K562 (cell line): ENCODE data around the gene YAE1. TPM values are rescaled to one million over a fixed set of nuclear protein-coding genes. Genes with fewer than 3 reads are reported as not detected.
A peak's percentile ranks its signal among the peaks of the same experiment; 100 is the strongest.

Experiments used
- ATAC-seq: fragments of 200-7000 bp; cut with Tn5 transposase; 3 replicates; pipeline ENCODE4 v1.9.1; 2020; ENCODE audit warnings: moderate library complexity
- BruUV-seq: library from RNA; stranded (reverse); fragments of 400-500 nt; replicated peaks from 2 replicates; lab custom pipeline; 2021; lab: Mats Ljungman, UMichigan
- CTCF ChIA-PET: fragments of 300-600 bp; formaldehyde crosslinking; extraction: SDS; loops from one replicate; lab custom pipeline; 2021; ENCODE audit warnings: low intra/inter-chr PET ratio; lab: Yijun Ruan, JAX
- POLR2A ChIA-PET: fragments of 300-600, 350-650 bp; sonication (Branson Sonifier 250); formaldehyde crosslinking; extraction: SDS; loops from one replicate; lab custom pipeline; 2021; ENCODE audit warnings: antibody characterized with exemption, inconsistent platforms; lab: Yijun Ruan, JAX
- DNase-seq, 4 experiments: peaks; one replicate each; pipeline versions ENCODE4 v3.0.0 to v3.0.0-alpha.2; 2011 to 2018; ENCODE audit warnings: low spot score in 3 of 4, mixed read lengths in 3 of 4; ENCODE audit errors: extremely low read depth in 1 of 4
- FAIRE-seq: peaks from 2 replicates; lab custom pipeline; 2011; peaks lifted over from hg19 to GRCh38; lab: Jason Lieb, UNC
- H2AFZ ChIP-seq: 2 replicates; pipeline ENCODE4 v1.6.0; 2011; ENCODE audit warnings: low read depth, low read length, control low read depth, inconsistent platforms
- H3K27ac ChIP-seq: fragments of 200-600 bp; 3 replicates; pipeline ENCODE4 v1.8.0; 2011; ENCODE audit warnings: low read depth, mild to moderate bottlenecking, control low read depth, inconsistent platforms, low read length, moderate library complexity, mixed read lengths; ENCODE audit errors: extremely low read depth
- H3K27me3 ChIP-seq, 2 experiments: fragments of 300-600 bp in 1 of 2; 2 replicates in 1 of 2; 3 replicates in 1 of 2; pipeline versions ENCODE4 v1.6.0 to v1.8.0; 2011; ENCODE audit warnings: inconsistent platforms in 2 of 2, low read length in 2 of 2, mild to moderate bottlenecking in 1 of 2, mixed read lengths in 1 of 2, moderate library complexity in 1 of 2; ENCODE audit not compliant: control insufficient read depth in 2 of 2, insufficient read depth in 2 of 2
- H3K36me3 ChIP-seq: fragments of 300-600 bp; 3 replicates; pipeline ENCODE4 v1.8.0; 2011; ENCODE audit warnings: mild to moderate bottlenecking, low read length, inconsistent platforms; ENCODE audit not compliant: control insufficient read depth, insufficient read depth
- H3K4me1 ChIP-seq, 2 experiments: fragments of 200-600 bp in 1 of 2; replicated peaks in 1 of 2; 2 replicates in 1 of 2; 3 replicates in 1 of 2; pipeline versions ENCODE4 v1.5.1 to v1.8.0; 2011; ENCODE audit warnings: inconsistent platforms in 2 of 2, low read length in 2 of 2, mild to moderate bottlenecking in 1 of 2, mixed read lengths in 1 of 2, moderate library complexity in 1 of 2; ENCODE audit not compliant: control insufficient read depth in 2 of 2, insufficient read depth in 2 of 2
- H3K4me2 ChIP-seq: 2 replicates; pipeline ENCODE4 v1.6.1; 2011; ENCODE audit warnings: low read length, control low read depth, inconsistent platforms, mixed read lengths; ENCODE audit not compliant: insufficient read depth
- H3K4me3 ChIP-seq: fragments of 200-600 bp; sonication (generic), shearing (Covaris generic); 2 replicates; pipeline ENCODE4 v1.5.1; 2016; ENCODE audit warnings: control low read depth, inconsistent platforms
- H3K79me2 ChIP-seq: fragments of 200-600 bp; 3 replicates; pipeline ENCODE4 v1.8.0; 2011; ENCODE audit warnings: low read length, inconsistent platforms; ENCODE audit not compliant: control insufficient read depth, insufficient read depth
- H3K9ac ChIP-seq, 2 experiments: 2 replicates each; pipeline versions ENCODE4 v1.6.0 to v1.6.1; 2011; ENCODE audit warnings: low read depth in 2 of 2, low read length in 2 of 2, control low read depth in 1 of 2, inconsistent platforms in 1 of 2, mild to moderate bottlenecking in 1 of 2, mixed read lengths in 1 of 2; ENCODE audit not compliant: insufficient read depth in 1 of 2
- H3K9me1 ChIP-seq: one replicate; pipeline ENCODE4 v1.6.0; 2011; ENCODE audit warnings: inconsistent platforms, mild to moderate bottlenecking, low read length, moderate library complexity; ENCODE audit not compliant: control insufficient read depth, insufficient read depth
- H3K9me3 ChIP-seq: replicated peaks from 2 replicates; pipeline ENCODE4 v1.5.1; 2011; ENCODE audit warnings: low read depth, low read length, inconsistent platforms; ENCODE audit not compliant: control insufficient read depth, insufficient read depth
- H4K20me1 ChIP-seq: replicated peaks from 2 replicates; pipeline ENCODE4 v1.6.1; 2011; ENCODE audit warnings: low read length, inconsistent platforms, mixed read lengths; ENCODE audit not compliant: control insufficient read depth, insufficient read depth
- BMI1 ChIP-seq: fragments of 150-350 bp; IDR thresholded peaks from 2 replicates; pipeline ENCODE4 v1.6.1; 2014; ENCODE audit warnings: low read length
- FOS ChIP-seq: IDR thresholded peaks from 3 replicates; pipeline ENCODE4 v1.6.1; 2011; ENCODE audit not compliant: insufficient read length; ENCODE audit errors: extremely low read depth
- KAT2B ChIP-seq: IDR thresholded peaks from one replicate; pipeline ENCODE4 v1.6.1; 2012; ENCODE audit warnings: low read depth, mild to moderate bottlenecking, control low read depth, inconsistent platforms, low read length, moderate library complexity
- LCOR ChIP-seq: sonication (generic); formaldehyde crosslinking; IDR thresholded peaks from 2 replicates; pipeline ENCODE4 v1.8.0; 2022; ENCODE audit warnings: mild to moderate bottlenecking, missing genetic modification reagents
- MAFK ChIP-seq: IDR thresholded peaks from 2 replicates; pipeline ENCODE4 v1.6.1; 2011; ENCODE audit warnings: low read length, improper control_type of control experiment
- MYNN ChIP-seq, 2 experiments: sonication (generic); formaldehyde crosslinking in 1 of 2; IDR thresholded peaks; 2 replicates each; pipeline versions ENCODE4 v1.5.0 to v1.6.1; 2016 to 2020; ENCODE audit warnings: antibody characterized with exemption in 1 of 2, missing genetic modification reagents in 1 of 2
- POLR2A ChIP-seq: fragments of 450-650 bp; conservative IDR thresholded peaks from 2 replicates; pipeline ENCODE4 v1.6.1; 2016
- RCOR1 ChIP-seq, 2 experiments: IDR thresholded peaks; 2 replicates each; pipeline ENCODE4 v1.6.1; 2012; ENCODE audit warnings: low read depth in 2 of 2, low read length in 2 of 2, borderline replicate concordance in 1 of 2, improper control_type of control experiment in 1 of 2
- TBP ChIP-seq: optimal IDR thresholded peaks from 2 replicates; pipeline ENCODE3; 2011; ENCODE audit warnings: low read depth, low read length, improper control_type of control experiment
- TGIF2 ChIP-seq: sonication (generic); formaldehyde crosslinking; IDR thresholded peaks from 2 replicates; pipeline ENCODE4 v1.8.1; 2022; ENCODE audit warnings: mild to moderate bottlenecking, missing genetic modification reagents, moderate library complexity
- ZC3H4 ChIP-seq: sonication (generic); formaldehyde crosslinking; IDR thresholded peaks from 2 replicates; pipeline ENCODE4 v1.9.0; 2021; ENCODE audit warnings: missing genetic modification reagents, borderline replicate concordance
- ZKSCAN1 ChIP-seq: fragments of 150-350 bp; IDR thresholded peaks from 2 replicates; pipeline ENCODE4 v1.6.1; 2016; ENCODE audit warnings: low read depth, low read length
- ZNF146 ChIP-seq: IDR thresholded peaks from one replicate; pipeline ENCODE4 v1.6.1; 2018; ENCODE audit warnings: missing compliant biosample characterization; ENCODE audit not compliant: unreplicated experiment
- ZNF239 ChIP-seq: fragments of 250-450 bp; sonication (Bioruptor Pico); IDR thresholded peaks from 2 replicates; pipeline ENCODE4 v1.4.0; 2020; ENCODE audit warnings: mild to moderate bottlenecking
- ZNF3 ChIP-seq: fragments of 250-450 bp; sonication (Bioruptor Pico); IDR thresholded peaks from 2 replicates; pipeline ENCODE4 v1.5.0; 2021; ENCODE audit warnings: mild to moderate bottlenecking, moderate library complexity
- ZNF354B ChIP-seq: fragments of 250-450 bp; sonication (Bioruptor Pico); IDR thresholded peaks from 2 replicates; pipeline ENCODE4 v1.4.0; 2020
- ZZZ3 ChIP-seq: fragments of 450-650 bp; IDR thresholded peaks from 2 replicates; pipeline ENCODE4 v1.6.1; 2016; ENCODE audit warnings: antibody characterized with exemption, mild to moderate bottlenecking, moderate library complexity
- WGBS: fragments of 100-300 bp; shearing (Covaris generic); methylation state at CpG from one replicate; pipeline ENCODE4 v1.1.6; 2016; ENCODE audit warnings: low coverage, mixed read lengths; ENCODE audit not compliant: insufficient coverage; ENCODE audit errors: missing lambda C conversion rate; 5-methylcytosine and 5-hydroxymethylcytosine counted together
- in situ Hi-C: fragments of 300-500 bp; cut with MboI; formaldehyde crosslinking; loops from 4 replicates; pipeline ENCODE4 v1.15.0; 2018; ENCODE audit warnings: inconsistent platforms, mixed read lengths
- intact Hi-C: fragments of 100-400 bp; cut with micrococcal nuclease; formaldehyde crosslinking; loops from 2 replicates; pipeline ENCODE4 v1.14.2; 2022
- polyA plus RNA-seq, 8 experiments: library from polyadenylated mRNA; depleted of rRNA in 4 of 8; stranded (reverse) in 5 of 8; unstranded in 3 of 8; fragments of >200 nt; fragmentation: Nextera tagmentation in 2 of 8; fragmentation: Illumina TruSeq in 1 of 8; extraction: Ambion mirVana in 2 of 8; extraction: Trizol in 1 of 8; gene quantifications; 2 replicates each; pipeline versions ENCODE4 v1.2.1 to v1.2.3, GENCODE V29; 2011 to 2014; ENCODE audit warnings: inconsistent platforms in 1 of 8, missing spikeins in 1 of 8
- total RNA-seq, 7 experiments: library from RNA; depleted of rRNA in 6 of 7; stranded (reverse); fragments of >200 nt in 6 of 7; fragmentation: Illumina TruSeq in 2 of 7; extraction: Trizol in 2 of 7; gene quantifications; 2 replicates each; pipeline versions ENCODE4 v1.2.1 to v1.2.3, GENCODE V29; 2011 to 2021; ENCODE audit warnings: low replicate concordance in 1 of 7
- TF ChIP-seq, protein P1 (sequence below): fragments of 450-650 bp; formaldehyde crosslinking; conservative IDR thresholded peaks from 2 replicates; pipeline ENCODE4 v1.4.0; 2022; ENCODE audit warnings: mild to moderate bottlenecking, missing genetic modification characterization
- TF ChIP-seq, protein P2 (sequence below): fragments of 450-650 bp; conservative IDR thresholded peaks from 2 replicates; pipeline ENCODE4 v1.6.1; 2016; ENCODE audit warnings: missing genetic modification characterization, low read depth, mild to moderate bottlenecking, control low read depth, missing compliant biosample characterization
- TF ChIP-seq, protein P3 (sequence below), 2 experiments: IDR thresholded peaks in 1 of 2; conservative IDR thresholded peaks in 1 of 2; 2 replicates each; pipeline ENCODE4 v1.6.1; 2016; ENCODE audit warnings: low read depth in 2 of 2, mild to moderate bottlenecking in 1 of 2, missing compliant biosample characterization in 1 of 2, missing genetic modification characterization in 1 of 2, moderate library complexity in 1 of 2

YAE1 gene
- total and polyA plus RNA-seq, 9 of the 15 experiments (the other 6 are each of a cell fraction or from before 2014, with no cell fraction given), result 15.2 to 63.4 (median 30.1) TPM

DNA sequence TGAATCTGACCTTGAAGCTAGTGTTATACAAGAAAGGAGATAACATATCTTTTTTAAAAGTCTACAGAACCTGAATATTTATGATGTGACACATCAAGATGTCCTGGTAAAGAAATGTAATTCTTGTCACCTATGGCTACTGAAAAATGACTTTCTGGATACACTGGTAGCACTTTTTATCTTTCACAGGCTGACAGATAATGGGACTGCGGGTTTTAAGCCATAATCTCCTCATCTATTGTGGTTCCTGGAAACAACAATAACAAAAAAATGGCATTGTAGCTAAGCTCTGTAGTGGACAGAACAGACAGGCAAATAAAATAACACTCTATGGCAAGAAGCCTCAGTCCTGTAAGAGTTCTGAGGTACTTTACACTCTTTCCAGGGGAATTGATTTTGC lies 31.6 kb upstream of the YAE1 start:
- WGBS, result 0% methylated on average over 1 of the region's 1 CpG
- Histone ChIP-seq H3K4me2 (no peak overlapping the region), H3K36me3 (no peaks in the 10 kb centered on the region), H3K27ac (no peak overlapping the region), H3K9ac (no peak overlapping the region), H3K9me3 (no peaks in the 10 kb centered on the region), H4K20me1 (no peaks in the 10 kb centered on the region), H3K4me1 (no peaks in the 10 kb centered on the region), H2AFZ (no peak overlapping the region), H3K9me1 (no peaks in the 10 kb centered on the region), H3K79me2 (no peaks in the 10 kb centered on the region), H3K4me3 (no peak overlapping the region), H3K27me3 (peaks cover 17 to 41% of the 10 kb centered on the region in 2 experiments; a peak in 4 of 5 replicates)
- FAIRE-seq, result no peak
- BruUV-seq, result no TSS peak
- DNase-seq, result no peak
- ChIA-PET CTCF (no interaction called here), POLR2A (no interaction called here)
- in situ Hi-C loops, result no loop called here
- ATAC-seq, result no peak
- intact Hi-C loops, result no loop called here
- TF ChIP-seq ZNF3 (CRISPR knock-in tag), result no peak
- TF ChIP-seq MYNN (IDR thresholded peaks at IDR 0.05), result no peak
- no peak for TF ChIP-seq MYNN (CRISPR knock-in tag; IDR thresholded peaks at IDR 0.05)
- TF ChIP-seq ZNF146 (CRISPR knock-in tag), result no peak
- no peak for TF ChIP-seq ZNF354B (CRISPR knock-in tag)
- no peak for TF ChIP-seq TBP
- TF ChIP-seq KAT2B, result no peak
- no peak for TF ChIP-seq ZNF239 (CRISPR knock-in tag)
- no peak for TF ChIP-seq BMI1
- no peak for TF ChIP-seq MAFK
- TF ChIP-seq, protein P1, sequence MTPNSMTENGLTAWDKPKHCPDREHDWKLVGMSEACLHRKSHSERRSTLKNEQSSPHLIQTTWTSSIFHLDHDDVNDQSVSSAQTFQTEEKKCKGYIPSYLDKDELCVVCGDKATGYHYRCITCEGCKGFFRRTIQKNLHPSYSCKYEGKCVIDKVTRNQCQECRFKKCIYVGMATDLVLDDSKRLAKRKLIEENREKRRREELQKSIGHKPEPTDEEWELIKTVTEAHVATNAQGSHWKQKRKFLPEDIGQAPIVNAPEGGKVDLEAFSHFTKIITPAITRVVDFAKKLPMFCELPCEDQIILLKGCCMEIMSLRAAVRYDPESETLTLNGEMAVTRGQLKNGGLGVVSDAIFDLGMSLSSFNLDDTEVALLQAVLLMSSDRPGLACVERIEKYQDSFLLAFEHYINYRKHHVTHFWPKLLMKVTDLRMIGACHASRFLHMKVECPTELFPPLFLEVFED (CRISPR knock-in tag), result no peak
- TF ChIP-seq, protein P2, sequence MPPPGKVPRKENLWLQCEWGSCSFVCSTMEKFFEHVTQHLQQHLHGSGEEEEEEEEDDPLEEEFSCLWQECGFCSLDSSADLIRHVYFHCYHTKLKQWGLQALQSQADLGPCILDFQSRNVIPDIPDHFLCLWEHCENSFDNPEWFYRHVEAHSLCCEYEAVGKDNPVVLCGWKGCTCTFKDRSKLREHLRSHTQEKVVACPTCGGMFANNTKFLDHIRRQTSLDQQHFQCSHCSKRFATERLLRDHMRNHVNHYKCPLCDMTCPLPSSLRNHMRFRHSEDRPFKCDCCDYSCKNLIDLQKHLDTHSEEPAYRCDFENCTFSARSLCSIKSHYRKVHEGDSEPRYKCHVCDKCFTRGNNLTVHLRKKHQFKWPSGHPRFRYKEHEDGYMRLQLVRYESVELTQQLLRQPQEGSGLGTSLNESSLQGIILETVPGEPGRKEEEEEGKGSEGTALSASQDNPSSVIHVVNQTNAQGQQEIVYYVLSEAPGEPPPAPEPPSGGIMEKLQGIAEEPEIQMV (tag), result no peak
- TF ChIP-seq ZKSCAN1, result no peak
- TF ChIP-seq ZZZ3, result no peak
- TF ChIP-seq FOS, result no peak
- no peak for TF ChIP-seq POLR2A
- TF ChIP-seq TGIF2, result no peak
- no peak for TF ChIP-seq RCOR1 (IDR thresholded peaks at IDR 0.05; ENCODE audit: borderline replicate concordance in 1 of 2, low read depth in 2 of 2, low read length in 2 of 2)
- TF ChIP-seq, protein P3, sequence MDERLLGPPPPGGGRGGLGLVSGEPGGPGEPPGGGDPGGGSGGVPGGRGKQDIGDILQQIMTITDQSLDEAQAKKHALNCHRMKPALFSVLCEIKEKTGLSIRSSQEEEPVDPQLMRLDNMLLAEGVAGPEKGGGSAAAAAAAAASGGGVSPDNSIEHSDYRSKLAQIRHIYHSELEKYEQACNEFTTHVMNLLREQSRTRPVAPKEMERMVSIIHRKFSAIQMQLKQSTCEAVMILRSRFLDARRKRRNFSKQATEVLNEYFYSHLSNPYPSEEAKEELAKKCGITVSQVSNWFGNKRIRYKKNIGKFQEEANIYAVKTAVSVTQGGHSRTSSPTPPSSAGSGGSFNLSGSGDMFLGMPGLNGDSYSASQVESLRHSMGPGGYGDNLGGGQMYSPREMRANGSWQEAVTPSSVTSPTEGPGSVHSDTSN (CRISPR knock-in tag; IDR thresholded peaks at IDR 0.05; ENCODE audit: low read depth), result no peak
- TF ChIP-seq, protein P3 (tag; conservative IDR thresholded peaks at IDR 0.05; ENCODE audit: low read depth), result peak; percentile 36; the same call in 1 of the 2 replicates
- TF ChIP-seq LCOR (CRISPR knock-in tag), result no peak
- TF ChIP-seq ZC3H4 (CRISPR knock-in tag), result no peak
